ENCODE data around the gene POU2F3. TPM values are rescaled to one million over a fixed set of nuclear protein-coding genes. Genes with fewer than 3 reads are reported as not detected.

The POU2F3 gene
- total and polyA plus RNA-seq, 7 experiments from 2014 or later, result 0.24 TPM; not detected in 6

GRCh38 chr11:120340529-120340928 is 100.6 kb downstream of the POU2F3 start:
- H3K4me1 ChIP-seq (ENCODE audit: control insufficient read depth in 2 of 2, insufficient read depth in 2 of 2, low read length in 2 of 2), result peaks cover 25 to 37% of the 10 kb centered on the region in 2 donors
- POLR2A ChIA-PET, result interaction anchor here (0.8 kb wide), 1 partner anchor 146 kb away, joined by 3 read pairs; no protein-coding TSS in a partner anchor
- peaks cover 0 to 47% of the 10 kb centered on the region in 2 donors for H3K27me3 ChIP-seq (ENCODE audit: control insufficient read depth in 2 of 2, insufficient read depth in 2 of 2, low read length in 2 of 2)

GRCh38 chr11:120342226-120342625 is 102.3 kb downstream of the POU2F3 start:
- no peak overlapping the region for H3K4me3 Mint-ChIP-seq
- Histone ChIP-seq H3K9me3 (ENCODE audit: control insufficient read depth in 2 of 3, low read length in 3 of 3) (no peaks in the 10 kb centered on the region), H3K4me1 (ENCODE audit: control insufficient read depth in 2 of 2, insufficient read depth in 2 of 2, low read length in 2 of 2) (peaks cover 23 to 30% of the 10 kb centered on the region in 2 donors), H3K27me3 (ENCODE audit: control insufficient read depth in 2 of 2, insufficient read depth in 2 of 2, low read length in 2 of 2) (peaks cover 0 to 57% of the 10 kb centered on the region in 2 donors), H3K36me3 (ENCODE audit: control insufficient read depth in 2 of 3, insufficient read depth in 3 of 3, low read length in 3 of 3) (no peaks in the 10 kb centered on the region), H3K4me3 (ENCODE audit: low read length) (no peak overlapping the region), H3K27ac (ENCODE audit: low read depth, low read length) (no peak overlapping the region)
- ChIA-PET CTCF (no interaction called here), POLR2A (no interaction called here)
- intact Hi-C loops (cut with micrococcal nuclease), result no loop called here
- no peak for ATAC-seq
- H3K36me3 Mint-ChIP-seq, result peaks cover 0 to 8% (median 5%) of the 10 kb centered on the region in 5 donors
- peaks cover 0 to 15% (median 5%) of the 10 kb centered on the region in 11 donors for H3K9me3 Mint-ChIP-seq
- no peak for DNase-seq
- H3K4me1 Mint-ChIP-seq, result peaks cover 36 to 57% (median 43%) of the 10 kb centered on the region in 7 donors
- H3K27ac Mint-ChIP-seq, result no peak overlapping the region
- peaks cover 60 to 79% (median 76%) of the 10 kb centered on the region in 5 donors for H3K27me3 Mint-ChIP-seq

More at GRCh38 chr11:120340529-120340928, 100.6 kb downstream of the POU2F3 start:
- Mint-ChIP-seq H3K9me3 (peaks cover 0 to 18% (median 5%) of the 10 kb centered on the region in 11 donors), H3K27ac (no peak overlapping the region), H3K4me1 (peaks cover 34 to 51% (median 40%) of the 10 kb centered on the region in 7 donors), H3K27me3 (peaks cover 47 to 69% (median 66%) of the 10 kb centered on the region in 5 donors), H3K4me3 (no peak overlapping the region), H3K36me3 (peaks cover 0 to 10% (median 5%) of the 10 kb centered on the region in 5 donors)
- Histone ChIP-seq H3K4me3 (ENCODE audit: low read length) (no peak overlapping the region), H3K36me3 (ENCODE audit: control insufficient read depth in 2 of 3, insufficient read depth in 3 of 3, low read length in 3 of 3) (no peaks in the 10 kb centered on the region), H3K27ac (ENCODE audit: low read depth, low read length) (no peak overlapping the region), H3K9me3 (ENCODE audit: control insufficient read depth in 2 of 3, low read length in 3 of 3) (no peaks in the 10 kb centered on the region)
- no peak for DNase-seq
- intact Hi-C loops (cut with micrococcal nuclease), result no loop called here
- no peak for ATAC-seq
- CTCF ChIA-PET, result no interaction called here

GRCh38 chr11:120342678-120343077 is 102.7 kb downstream of the POU2F3 start:
- DNase-seq, result no peak
- intact Hi-C loops (cut with micrococcal nuclease), result no loop called here
- Histone ChIP-seq H3K27ac (ENCODE audit: low read depth, low read length) (no peak overlapping the region), H3K27me3 (ENCODE audit: control insufficient read depth in 2 of 2, insufficient read depth in 2 of 2, low read length in 2 of 2) (peaks cover 0 to 57% of the 10 kb centered on the region in 2 donors), H3K9me3 (ENCODE audit: control insufficient read depth in 2 of 3, low read length in 3 of 3) (no peaks in the 10 kb centered on the region), H3K4me1 (ENCODE audit: control insufficient read depth in 2 of 2, insufficient read depth in 2 of 2, low read length in 2 of 2) (peaks cover 21 to 25% of the 10 kb centered on the region in 2 donors), H3K4me3 (ENCODE audit: low read length) (no peak overlapping the region), H3K36me3 (ENCODE audit: control insufficient read depth in 2 of 3, insufficient read depth in 3 of 3, low read length in 3 of 3) (no peaks in the 10 kb centered on the region)
- ATAC-seq, result no peak
- peaks cover 0 to 8% (median 5%) of the 10 kb centered on the region in 5 donors for H3K36me3 Mint-ChIP-seq
- H3K4me3 Mint-ChIP-seq, result no peak overlapping the region
- ChIA-PET POLR2A (no interaction called here), CTCF (no interaction called here)
- peaks cover 31 to 53% (median 41%) of the 10 kb centered on the region in 7 donors for H3K4me1 Mint-ChIP-seq
- peaks cover 0 to 13% (median 5%) of the 10 kb centered on the region in 11 donors for H3K9me3 Mint-ChIP-seq
- H3K27ac Mint-ChIP-seq, result no peak overlapping the region
- peaks cover 59 to 79% (median 76%) of the 10 kb centered on the region in 5 donors for H3K27me3 Mint-ChIP-seq

GRCh38 chr11:120343429-120343828 is 103.5 kb downstream of the POU2F3 start:
- POLR2A ChIA-PET, result no interaction called here
- Histone ChIP-seq H3K27me3 (ENCODE audit: control insufficient read depth in 2 of 2, insufficient read depth in 2 of 2, low read length in 2 of 2) (peaks cover 0 to 52% of the 10 kb centered on the region in 2 donors), H3K9me3 (ENCODE audit: control insufficient read depth in 2 of 3, low read length in 3 of 3) (no peaks in the 10 kb centered on the region), H3K4me1 (ENCODE audit: control insufficient read depth in 2 of 2, insufficient read depth in 2 of 2, low read length in 2 of 2) (peaks cover 19 to 22% of the 10 kb centered on the region in 2 donors), H3K4me3 (ENCODE audit: low read length) (no peak overlapping the region), H3K36me3 (ENCODE audit: control insufficient read depth in 2 of 3, insufficient read depth in 3 of 3, low read length in 3 of 3) (no peaks in the 10 kb centered on the region), H3K27ac (ENCODE audit: low read depth, low read length) (no peak overlapping the region)
- DNase-seq (no peak), ATAC-seq (no peak)
- CTCF ChIA-PET, result interaction anchor here (0.7 kb wide), 1 partner anchor 33 kb away, joined by 3 read pairs; no protein-coding TSS in a partner anchor
- no peak overlapping the region for H3K27ac Mint-ChIP-seq
- peak overlapping the region in 1 of 10 donors; percentile 32 for H3K4me3 Mint-ChIP-seq
- H3K36me3 Mint-ChIP-seq, result peaks cover 0 to 5% (median 5%) of the 10 kb centered on the region in 5 donors
- peaks cover 27 to 47% (median 37%) of the 10 kb centered on the region in 7 donors for H3K4me1 Mint-ChIP-seq
- H3K27me3 Mint-ChIP-seq, result peaks cover 58 to 76% (median 70%) of the 10 kb centered on the region in 5 donors
- peaks cover 0 to 8% (median 3%) of the 10 kb centered on the region in 11 donors for H3K9me3 Mint-ChIP-seq
- intact Hi-C loops (cut with micrococcal nuclease), result no loop called here

GRCh38 chr11:120344302-120345004 is 104.5 kb downstream of the POU2F3 start:
- Histone ChIP-seq H3K4me3 (ENCODE audit: low read length) (no peak overlapping the region), H3K27me3 (ENCODE audit: control insufficient read depth in 2 of 2, insufficient read depth in 2 of 2, low read length in 2 of 2) (peaks cover 0 to 45% of the 10 kb centered on the region in 2 donors), H3K27ac (ENCODE audit: low read depth, low read length) (no peak overlapping the region), H3K36me3 (ENCODE audit: control insufficient read depth in 2 of 3, insufficient read depth in 3 of 3, low read length in 3 of 3) (no peaks in the 10 kb centered on the region), H3K9me3 (ENCODE audit: control insufficient read depth in 2 of 3, low read length in 3 of 3) (no peaks in the 10 kb centered on the region), H3K4me1 (ENCODE audit: control insufficient read depth in 2 of 2, insufficient read depth in 2 of 2, low read length in 2 of 2) (peaks cover 19 to 22% of the 10 kb centered on the region in 2 donors)
- H3K9me3 Mint-ChIP-seq, result peaks cover 0 to 7% (median 3%) of the 10 kb centered on the region in 11 donors
- peaks cover 56 to 77% (median 68%) of the 10 kb centered on the region in 5 donors for H3K27me3 Mint-ChIP-seq
- peak overlapping the region in 9 of 10 donors; percentile 42 to 78 (median 70) for H3K4me3 Mint-ChIP-seq
- DNase-seq (peak in 8 of 9 donors; percentile 51 to 79 (median 76)), ATAC-seq (peak; percentile 94)
- intact Hi-C loops (cut with micrococcal nuclease), result loop anchor here in 1 of 2 donors (1.0 kb wide), 1 partner anchor 8 kb away; the partner anchor contains the start of gene ARHGEF12
- ChIA-PET CTCF (no interaction called here), POLR2A (interaction anchor here (0.7 kb wide), 1 partner anchor 613 kb away, joined by 3 read pairs; no protein-coding TSS in a partner anchor)
- H3K4me1 Mint-ChIP-seq, result peaks cover 23 to 39% (median 35%) of the 10 kb centered on the region in 7 donors
- peaks cover 0 to 5% (median 5%) of the 10 kb centered on the region in 5 donors for H3K36me3 Mint-ChIP-seq
- H3K27ac Mint-ChIP-seq, result peak overlapping the region in 7 of 9 donors; percentile 2 to 69 (median 17)

- ATAC-seq, result no peak
- peaks cover 0 to 35% of the 10 kb centered on the region in 2 donors for H3K27me3 ChIP-seq (ENCODE audit: control insufficient read depth in 2 of 2, insufficient read depth in 2 of 2, low read length in 2 of 2)
- CTCF ChIA-PET, result no interaction called here
Observed at GRCh38 chr11:120346233-120346632, 106.3 kb downstream of the POU2F3 start.

More at GRCh38 chr11:120346233-120346632, 106.3 kb downstream of the POU2F3 start:
- Histone ChIP-seq H3K27ac (ENCODE audit: low read depth, low read length) (no peak overlapping the region), H3K36me3 (ENCODE audit: control insufficient read depth in 2 of 3, insufficient read depth in 3 of 3, low read length in 3 of 3) (no peaks in the 10 kb centered on the region), H3K9me3 (ENCODE audit: control insufficient read depth in 2 of 3, low read length in 3 of 3) (no peaks in the 10 kb centered on the region), H3K4me1 (ENCODE audit: control insufficient read depth in 2 of 2, insufficient read depth in 2 of 2, low read length in 2 of 2) (peaks cover 19 to 22% of the 10 kb centered on the region in 2 donors), H3K4me3 (ENCODE audit: low read length) (no peak overlapping the region)
- intact Hi-C loops (cut with micrococcal nuclease), result no loop called here
- POLR2A ChIA-PET, result no interaction called here
- peaks cover 0 to 5% (median 2%) of the 10 kb centered on the region in 5 donors for H3K36me3 Mint-ChIP-seq
- H3K27ac Mint-ChIP-seq, result no peak overlapping the region
- peaks cover 56 to 74% (median 67%) of the 10 kb centered on the region in 5 donors for H3K27me3 Mint-ChIP-seq
- peaks cover 0 to 7% (median 3%) of the 10 kb centered on the region in 11 donors for H3K9me3 Mint-ChIP-seq
- H3K4me3 Mint-ChIP-seq, result no peak overlapping the region
- no peak for DNase-seq
- H3K4me1 Mint-ChIP-seq, result peaks cover 18 to 37% (median 29%) of the 10 kb centered on the region in 7 donors
